Muscle layer of duodenum (tissue), 2 donors: ENCODE measurements around the gene REN.

Source experiments
- H3K27ac ChIP-seq: one replicate; pipeline ENCODE4 v1.7.0; 2013; ENCODE audit warnings: mild to moderate bottlenecking, low read length
- H3K27me3 ChIP-seq: one replicate; pipeline ENCODE4 v1.7.0; 2013; ENCODE audit warnings: low read depth, mild to moderate bottlenecking, control low read depth, low read length
- H3K36me3 ChIP-seq, 2 donors: one replicate each; pipeline ENCODE4 v1.7.0; 2013; ENCODE audit warnings: low read length in 2 of 2, control low read depth in 1 of 2, mild to moderate bottlenecking in 1 of 2; ENCODE audit not compliant: insufficient read depth in 2 of 2, control insufficient read depth in 1 of 2
- H3K4me1 ChIP-seq, 2 donors: one replicate each; pipeline ENCODE4 v1.7.0; 2013; ENCODE audit warnings: low read length in 2 of 2, mild to moderate bottlenecking in 2 of 2, control low read depth in 1 of 2, moderate library complexity in 1 of 2; ENCODE audit not compliant: insufficient read depth in 2 of 2, control insufficient read depth in 1 of 2
- H3K4me3 ChIP-seq, 2 donors: one replicate each; pipeline ENCODE4 v1.7.0; 2013; ENCODE audit warnings: low read length in 2 of 2, low read depth in 1 of 2, mild to moderate bottlenecking in 1 of 2
- H3K9me3 ChIP-seq, 2 donors: one replicate each; pipeline ENCODE4 v1.7.0; 2013; ENCODE audit warnings: low read length in 2 of 2, control low read depth in 1 of 2, mild to moderate bottlenecking in 1 of 2; ENCODE audit not compliant: control insufficient read depth in 1 of 2
- donor health status: healthy.

REN gene

DNA sequence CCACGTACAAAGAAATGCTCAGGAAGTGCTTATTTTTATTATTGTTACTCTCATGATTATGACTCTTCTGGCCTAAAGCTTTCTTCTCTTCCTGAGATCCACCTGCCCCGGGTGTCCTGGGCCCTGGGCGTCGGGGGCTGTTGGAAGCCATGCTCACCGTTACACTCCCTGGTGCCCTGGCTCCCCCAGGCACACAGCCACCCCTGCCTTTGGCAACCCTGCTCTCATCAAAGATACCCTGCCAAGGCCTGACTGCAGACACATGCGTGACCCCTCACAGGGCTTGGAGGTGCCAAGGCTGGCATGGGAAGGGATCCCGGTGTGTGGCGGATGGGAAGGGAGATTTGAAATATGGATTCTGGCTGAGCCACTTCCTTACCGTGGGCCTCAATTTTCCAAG lies 33.4 kb upstream of the REN start:
- H3K36me3 ChIP-seq = no peaks in the 10 kb centered on the region
- peaks cover 3% of the 10 kb centered on the region for H3K27me3 ChIP-seq
- no peak overlapping the region for H3K27ac ChIP-seq
- H3K4me1 ChIP-seq = no peaks in the 10 kb centered on the region
- H3K4me3 ChIP-seq = no peak overlapping the region
- H3K9me3 ChIP-seq = no peaks in the 10 kb centered on the region

DNA sequence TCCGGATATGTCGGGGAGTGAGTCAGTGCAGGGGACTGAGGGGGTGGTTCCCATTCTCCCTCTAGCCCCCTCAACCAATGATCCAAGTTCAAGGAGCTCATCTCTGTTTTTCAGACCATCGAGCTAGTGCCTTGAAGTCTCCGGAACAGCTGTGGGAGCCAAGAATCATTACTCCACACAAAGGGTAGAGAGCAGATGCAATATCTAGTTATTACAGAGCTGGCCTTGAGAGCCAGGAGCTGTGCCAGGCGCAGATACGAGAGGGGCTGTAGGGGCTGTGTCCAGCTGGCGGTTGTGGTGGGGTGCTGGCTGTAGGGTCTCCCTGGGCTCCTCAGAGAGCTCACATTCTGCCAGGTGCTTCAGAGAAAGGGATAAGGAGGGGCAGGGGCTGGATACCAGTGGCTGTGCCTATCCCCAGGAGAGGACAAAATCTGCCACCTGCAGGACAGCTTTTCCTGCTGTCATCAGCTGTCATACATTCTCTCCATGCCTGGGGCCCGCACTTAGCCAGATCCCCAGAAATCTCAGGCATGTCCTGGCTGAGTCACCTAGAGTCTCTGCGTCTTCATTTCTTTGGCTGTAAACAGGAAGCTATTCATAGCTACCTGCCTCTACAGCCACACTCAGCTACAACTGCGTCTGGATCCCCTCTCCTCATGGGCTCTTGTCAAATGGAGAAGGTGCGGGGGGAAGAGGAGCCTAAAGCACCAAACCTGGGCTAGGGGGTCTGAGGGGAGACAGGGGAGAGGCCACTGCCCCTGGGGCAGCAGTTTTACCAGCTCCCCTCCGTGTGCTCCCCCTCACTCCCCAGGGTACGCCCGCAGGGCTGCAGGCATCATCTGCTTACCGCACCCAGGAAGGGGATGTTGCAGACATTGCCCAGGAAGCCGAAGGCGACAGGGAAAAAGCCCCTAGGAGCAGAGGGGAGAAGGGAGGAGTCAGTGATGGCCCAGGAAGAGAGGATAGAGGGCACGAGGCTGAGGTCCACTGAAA lies 32.5 kb upstream of the REN start:
- Histone ChIP-seq H3K36me3 (no peaks in the 10 kb centered on the region), H3K27me3 (peaks cover 3% of the 10 kb centered on the region), H3K4me3 (no peak overlapping the region), H3K9me3 (no peaks in the 10 kb centered on the region), H3K27ac (no peak overlapping the region), H3K4me1 (no peaks in the 10 kb centered on the region)

DNA sequence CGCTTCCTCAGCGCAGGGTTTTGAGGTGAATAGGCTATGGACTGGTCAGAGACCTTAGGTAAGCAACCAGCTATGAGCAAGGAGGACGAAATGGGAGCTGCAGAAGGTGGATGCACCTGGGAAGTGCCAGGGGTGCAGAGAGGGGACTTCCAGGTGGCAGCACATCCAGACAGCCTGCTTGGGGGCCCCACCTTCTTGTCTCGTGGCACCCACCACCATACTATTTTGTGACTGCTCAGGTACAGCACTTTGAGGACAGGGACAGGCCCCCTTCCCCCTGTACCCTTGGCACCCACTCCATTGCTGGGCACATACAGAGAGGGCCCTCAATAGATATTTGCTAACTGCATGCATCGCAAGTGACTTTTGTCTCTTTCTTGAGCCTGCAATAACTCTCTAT lies 30.9 kb upstream of the REN start:
- Histone ChIP-seq H3K9me3 (no peaks in the 10 kb centered on the region), H3K27me3 (no peaks in the 10 kb centered on the region), H3K27ac (no peak overlapping the region), H3K36me3 (no peaks in the 10 kb centered on the region), H3K4me3 (no peak overlapping the region), H3K4me1 (no peaks in the 10 kb centered on the region)

DNA sequence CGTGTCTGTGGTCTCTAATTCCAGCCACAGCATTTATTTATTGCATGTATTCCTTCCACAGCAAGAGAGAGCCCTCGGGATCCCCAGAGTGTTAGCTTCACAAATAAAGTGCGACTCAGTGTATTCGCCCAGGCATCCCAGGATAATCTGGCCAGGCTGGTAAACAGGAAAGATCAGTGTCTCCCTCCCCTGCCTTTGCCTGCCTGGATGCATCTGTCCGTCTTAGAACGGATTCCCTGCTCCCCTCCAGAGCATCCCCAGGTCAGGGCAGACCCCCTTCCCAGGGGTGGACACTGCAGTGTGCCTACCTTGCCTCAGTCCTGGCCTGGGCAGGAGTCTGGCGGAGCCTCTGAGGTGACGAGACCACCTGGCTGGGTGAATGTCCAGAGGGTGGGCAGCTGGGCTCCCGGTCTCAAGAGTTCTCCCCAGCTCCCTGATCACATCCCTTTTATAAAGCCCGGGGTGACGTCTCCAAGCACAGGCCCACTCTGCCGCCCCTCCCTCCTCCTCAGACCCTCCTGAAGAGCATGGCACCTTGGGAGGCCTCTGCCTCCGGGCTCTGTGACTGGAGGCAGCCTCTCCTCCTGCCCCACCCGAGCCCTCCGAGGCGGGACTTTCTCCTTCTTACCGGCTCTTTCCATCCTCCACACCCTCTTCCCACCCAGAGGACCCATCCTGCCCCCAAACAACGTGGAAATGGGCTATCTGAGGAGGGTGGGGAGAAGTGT lies 30.1 kb upstream of the REN start, which contains the start of gene KISS1:
Gene KISS1 (minus strand): TSS at position 424 of the 728 bp plus-strand sequence. CDS start 3,615 bp downstream, outside the sequence.
- Histone ChIP-seq H3K27ac (no peak within 1 kb of the TSS), H3K36me3 (no peaks in the 10 kb centered on the region), H3K4me3 (no peak within 1 kb of the TSS), H3K27me3 (no peaks in the 10 kb centered on the region), H3K4me1 (no peaks in the 10 kb centered on the region), H3K9me3 (no peaks in the 10 kb centered on the region)

DNA sequence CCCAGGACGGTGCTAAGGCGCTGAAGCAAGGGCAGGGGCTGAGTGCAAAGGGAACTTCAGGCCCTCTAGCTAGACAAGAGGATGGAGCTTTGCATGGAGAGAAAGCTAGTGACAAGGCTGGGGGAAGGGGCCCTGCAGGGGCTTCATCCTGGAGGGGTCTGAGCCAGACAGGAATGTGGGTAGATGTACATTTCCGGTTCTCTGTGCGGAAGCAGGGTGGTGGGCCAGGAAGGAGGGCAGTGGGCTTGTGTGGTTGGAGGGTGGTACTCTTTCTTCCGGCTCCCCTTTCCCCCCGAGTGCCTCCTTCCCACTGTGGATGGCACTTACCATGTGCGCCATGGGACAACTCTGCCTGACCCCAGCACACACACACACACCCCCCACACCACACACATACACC lies 28.6 kb upstream of the REN start:
- no peaks in the 10 kb centered on the region for H3K4me1 ChIP-seq
- H3K27me3 ChIP-seq = no peaks in the 10 kb centered on the region
- no peaks in the 10 kb centered on the region for H3K36me3 ChIP-seq
- H3K9me3 ChIP-seq = no peaks in the 10 kb centered on the region
- H3K4me3 ChIP-seq = no peak overlapping the region
- no peak overlapping the region for H3K27ac ChIP-seq

DNA sequence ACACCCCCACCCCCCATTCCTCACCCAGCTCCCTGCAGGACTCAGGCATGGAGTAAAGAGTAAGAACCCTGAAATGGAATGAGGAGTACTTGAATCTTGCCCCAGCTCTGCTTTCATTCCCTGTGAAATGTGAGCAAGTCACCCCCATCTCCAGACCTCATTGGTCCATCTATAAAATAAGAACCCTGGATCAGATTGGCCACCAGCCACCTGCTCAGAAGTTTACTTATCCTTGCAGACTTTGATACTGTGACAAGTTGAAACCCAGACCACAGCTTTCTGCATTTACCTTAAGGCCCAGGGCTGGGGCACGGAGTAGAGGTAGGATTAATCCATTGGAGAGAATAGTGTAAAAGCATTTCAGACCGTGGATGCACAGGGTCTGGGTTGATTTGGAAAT lies 27.9 kb upstream of the REN start:
- Histone ChIP-seq H3K27ac (no peak overlapping the region), H3K27me3 (no peaks in the 10 kb centered on the region), H3K36me3 (no peaks in the 10 kb centered on the region), H3K4me3 (no peak overlapping the region), H3K9me3 (no peaks in the 10 kb centered on the region), H3K4me1 (no peaks in the 10 kb centered on the region)

DNA sequence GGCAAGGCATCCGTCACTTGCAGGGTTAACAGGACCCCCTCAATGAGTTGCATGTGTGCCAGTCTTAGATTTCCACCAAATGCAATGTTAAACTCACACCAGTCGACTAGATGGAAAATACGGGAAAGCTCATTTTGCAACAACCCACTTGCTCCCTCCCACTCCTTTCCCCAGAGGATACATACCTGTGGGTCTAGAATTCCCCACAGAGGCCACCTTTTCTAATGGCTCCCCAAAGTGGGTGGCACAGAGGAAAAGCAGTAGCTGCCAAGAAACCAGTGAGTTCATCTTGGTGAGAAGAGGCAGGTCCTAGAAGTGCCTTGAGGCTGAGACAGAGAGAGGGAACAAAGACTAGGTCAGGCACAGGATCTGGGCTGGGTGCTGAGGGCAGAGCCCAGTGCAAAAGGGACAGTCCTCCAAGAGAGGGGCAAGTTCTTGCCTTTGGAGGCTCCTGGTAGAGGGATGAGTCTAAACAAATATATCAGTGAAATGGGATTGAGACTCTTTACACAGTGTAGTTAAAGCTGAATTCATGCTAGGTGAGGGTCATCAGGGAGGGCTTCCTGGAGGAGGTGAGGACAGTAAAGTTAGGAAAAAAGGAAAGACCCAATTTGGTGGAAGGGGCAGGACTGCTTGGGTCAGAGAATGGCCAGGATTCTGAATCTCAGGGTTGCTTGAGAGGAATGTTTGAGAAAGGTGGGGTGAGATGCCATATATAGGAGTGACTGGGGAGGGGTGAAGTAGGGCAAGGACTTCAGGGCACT lies 26.6 kb upstream of the REN start:
- no peak overlapping the region for H3K4me3 ChIP-seq
- H3K4me1 ChIP-seq = no peaks in the 10 kb centered on the region
- no peaks in the 10 kb centered on the region for H3K9me3 ChIP-seq
- H3K36me3 ChIP-seq = no peaks in the 10 kb centered on the region
- H3K27ac ChIP-seq = no peak overlapping the region
- H3K27me3 ChIP-seq = peaks cover 7% of the 10 kb centered on the region

DNA sequence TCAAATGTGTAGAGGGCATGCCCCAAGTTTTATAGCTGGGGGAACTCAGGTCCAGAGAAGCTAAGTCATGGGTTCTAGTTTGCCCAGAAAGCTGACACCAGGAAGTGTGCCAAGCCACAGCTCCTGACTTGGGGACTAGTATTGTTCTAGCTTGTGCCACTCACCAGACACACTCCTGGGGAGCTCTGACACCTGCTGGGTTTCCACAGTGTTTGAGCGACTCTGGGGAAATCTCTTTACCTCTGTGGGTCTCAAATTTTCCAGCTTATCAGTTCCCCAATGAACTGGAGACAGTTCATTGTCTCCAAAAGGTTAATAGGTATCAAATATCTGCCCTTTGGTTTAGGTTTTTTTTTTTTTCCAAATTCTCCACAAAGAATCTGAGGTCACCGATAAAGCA lies 25.9 kb upstream of the REN start:
- Histone ChIP-seq H3K4me1 (no peaks in the 10 kb centered on the region), H3K4me3 (no peak overlapping the region), H3K36me3 (no peaks in the 10 kb centered on the region), H3K27ac (no peak overlapping the region), H3K9me3 (no peaks in the 10 kb centered on the region), H3K27me3 (peaks cover 7% of the 10 kb centered on the region)

DNA sequence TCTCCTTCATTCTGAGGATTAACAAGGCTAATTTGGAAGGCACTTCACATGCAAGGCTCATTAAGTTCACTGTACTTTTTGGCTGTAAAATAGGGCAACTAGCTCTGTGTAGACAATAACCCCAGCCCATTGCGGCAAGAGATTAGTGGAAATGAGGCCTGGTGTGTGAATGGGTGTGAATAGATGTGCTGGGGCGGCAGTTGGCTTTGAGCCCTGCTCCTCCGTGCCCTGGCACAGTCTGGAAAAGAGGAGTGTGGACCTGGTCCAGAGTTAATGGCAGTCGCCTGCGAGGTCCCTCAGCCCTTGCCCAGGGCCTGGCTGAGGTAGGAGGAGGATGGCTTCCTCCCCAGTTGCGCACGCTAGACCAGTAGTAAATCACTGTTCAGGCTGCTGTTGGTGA lies 25.3 kb upstream of the REN start:
- H3K27ac ChIP-seq = no peak overlapping the region
- no peak overlapping the region for H3K4me3 ChIP-seq
- H3K27me3 ChIP-seq = peaks cover 7% of the 10 kb centered on the region
- no peaks in the 10 kb centered on the region for H3K9me3 ChIP-seq
- H3K36me3 ChIP-seq = no peaks in the 10 kb centered on the region
- no peaks in the 10 kb centered on the region for H3K4me1 ChIP-seq

DNA sequence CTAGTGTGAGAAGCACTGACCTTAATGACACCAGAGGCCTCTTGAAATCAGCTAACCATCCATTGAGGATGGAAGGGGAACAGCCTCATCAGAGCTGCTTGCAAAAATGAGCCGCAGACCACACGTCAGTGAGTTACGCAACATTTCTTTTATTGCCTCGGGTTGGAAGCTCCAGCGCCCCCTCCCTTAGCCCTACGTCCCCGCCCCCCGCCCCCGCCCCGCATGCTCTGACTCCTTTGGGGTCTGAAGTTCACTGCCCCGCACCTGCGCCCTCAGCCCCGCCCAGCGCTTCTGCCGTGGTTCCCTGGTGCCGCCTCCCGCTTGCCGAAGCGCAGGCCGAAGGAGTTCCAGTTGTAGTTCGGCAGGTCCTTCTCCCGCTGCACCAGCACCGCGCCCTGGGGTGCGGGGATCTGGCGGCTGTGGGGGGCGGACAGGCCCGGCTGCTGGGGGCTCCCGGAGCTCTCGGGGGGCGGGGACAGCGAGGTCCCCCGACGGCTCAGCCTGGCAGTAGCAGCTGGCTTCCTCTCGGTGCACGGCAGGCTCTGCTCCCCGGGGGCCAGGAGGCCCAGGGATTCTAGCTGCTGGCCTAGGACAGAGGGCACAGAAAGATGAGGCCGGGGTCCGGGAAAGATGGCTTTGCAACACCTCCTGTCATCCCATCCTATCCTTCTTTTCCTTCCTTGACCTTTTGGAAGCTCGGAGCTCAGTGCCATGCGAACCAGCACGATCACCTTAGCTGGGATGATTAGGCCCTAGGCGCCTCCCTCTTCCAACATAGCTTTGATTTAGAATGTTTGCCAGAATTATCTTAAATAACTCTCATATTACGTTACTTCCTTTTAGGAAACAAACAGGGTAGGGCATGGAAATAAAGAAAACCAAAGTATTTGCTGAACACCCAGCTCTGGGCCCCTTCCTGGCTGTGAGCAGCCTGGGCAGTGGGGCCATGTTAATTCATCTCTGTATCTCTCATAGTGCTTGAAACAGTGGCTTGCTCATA lies 24.4 kb upstream of the REN start:
- Histone ChIP-seq H3K4me1 (no peaks in the 10 kb centered on the region), H3K4me3 (no peak overlapping the region), H3K27me3 (peaks cover 7% of the 10 kb centered on the region), H3K27ac (no peak overlapping the region), H3K36me3 (no peaks in the 10 kb centered on the region), H3K9me3 (no peaks in the 10 kb centered on the region)
